IMR-90 (cell line): Measurements from ENCODE around the gene ACBD7. TPM values are rescaled to one million over a fixed set of nuclear protein-coding genes. Genes with fewer than 3 reads are reported as not detected.

Experiments
- ATAC-seq: fragments of 200-7000 bp; cut with Tn5 transposase; 2 replicates; pipeline ENCODE4 v1.9.1; 2020; ENCODE audit warnings: low read depth, mild to moderate bottlenecking, moderate library complexity
- BruUV-seq: library from RNA; stranded (reverse); fragments of 400-500 nt; replicated peaks from 2 replicates; lab custom pipeline; 2021; lab: Mats Ljungman, UMichigan
- CTCF ChIA-PET: fragments of 300-600 bp; formaldehyde crosslinking; extraction: SDS; loops from one replicate; lab custom pipeline; 2021; ENCODE audit warnings: antibody characterized with exemption; lab: Yijun Ruan, JAX
- POLR2A ChIA-PET: fragments of 300-600 bp; sonication (Branson Sonifier 250); formaldehyde crosslinking; loops from one replicate; lab custom pipeline; 2022; ENCODE audit warnings: antibody characterized with exemption; ENCODE audit not compliant: unreplicated experiment; lab: Charles Lee
- DNase-seq: peaks from one replicate; pipeline ENCODE4 v3.0.0; 2013
- H2AFZ ChIP-seq: replicated peaks from 2 replicates; pipeline ENCODE3; 2013; ENCODE audit warnings: low read length, mild to moderate bottlenecking; ENCODE audit not compliant: poor library complexity
- H2AK5ac ChIP-seq: 2 replicates; pipeline ENCODE4 v1.6.1; 2013; ENCODE audit warnings: low read depth, low read length, inconsistent platforms
- H2AK9ac ChIP-seq: replicated peaks from 2 replicates; pipeline ENCODE3; 2013; ENCODE audit warnings: mild to moderate bottlenecking, low read depth, low read length, moderate library complexity; ENCODE audit not compliant: poor library complexity
- H2BK120ac ChIP-seq: 2 replicates; pipeline ENCODE4 v1.6.1; 2013; ENCODE audit warnings: low read depth, low read length, inconsistent platforms
- H2BK15ac ChIP-seq: 3 replicates; pipeline ENCODE4 v1.6.1; 2013; ENCODE audit warnings: low read depth, low read length, inconsistent platforms
- H2BK20ac ChIP-seq: 2 replicates; pipeline ENCODE4 v1.6.1; 2013; ENCODE audit warnings: low read depth, mild to moderate bottlenecking, inconsistent platforms, low read length, moderate library complexity
- H2BK5ac ChIP-seq: 2 replicates; pipeline ENCODE4 v1.6.1; 2013; ENCODE audit warnings: mild to moderate bottlenecking, low read depth, low read length, inconsistent platforms; ENCODE audit not compliant: poor library complexity, severe bottlenecking
- H3K14ac ChIP-seq: replicated peaks from 2 replicates; pipeline ENCODE4 v1.6.1; 2013; ENCODE audit warnings: low read depth, low read length, inconsistent platforms
- H3K18ac ChIP-seq: 2 replicates; pipeline ENCODE4 v1.6.1; 2013; ENCODE audit warnings: low read depth, low read length, control low read depth
- H3K23ac ChIP-seq: 2 replicates; pipeline ENCODE4 v1.6.1; 2013; ENCODE audit warnings: low read depth, low read length, inconsistent platforms
- H3K27ac ChIP-seq: 2 replicates; pipeline ENCODE4 v1.5.1; 2013; ENCODE audit warnings: mild to moderate bottlenecking, control low read depth, low read length; ENCODE audit not compliant: insufficient read depth
- H3K27me3 ChIP-seq: 2 replicates; pipeline ENCODE4 v1.6.1; 2013; ENCODE audit warnings: low read length; ENCODE audit not compliant: control insufficient read depth, insufficient read depth
- H3K36me3 ChIP-seq: 2 replicates; pipeline ENCODE4 v1.6.1; 2013; ENCODE audit warnings: low read length, mixed read lengths; ENCODE audit not compliant: control insufficient read depth, insufficient read depth
- H3K4ac ChIP-seq: 2 replicates; pipeline ENCODE4 v1.6.1; 2013; ENCODE audit warnings: low read depth, low read length, inconsistent platforms
- H3K4me1 ChIP-seq: 2 replicates; pipeline ENCODE4 v1.6.1; 2013; ENCODE audit warnings: low read length, mixed read lengths; ENCODE audit not compliant: control insufficient read depth, insufficient read depth
- H3K4me2 ChIP-seq: 2 replicates; pipeline ENCODE4 v1.6.1; 2013; ENCODE audit warnings: low read depth, mild to moderate bottlenecking, control low read depth, low read length, moderate library complexity
- H3K4me3 ChIP-seq: 2 replicates; pipeline ENCODE4 v1.5.1; 2013; ENCODE audit warnings: low read depth, mild to moderate bottlenecking, control low read depth, low read length, moderate library complexity; ENCODE audit not compliant: insufficient read depth
- H3K56ac ChIP-seq: 2 replicates; pipeline ENCODE4 v1.6.1; 2013; ENCODE audit warnings: low read length, inconsistent platforms; ENCODE audit not compliant: insufficient read depth; ENCODE audit errors: extremely low read depth
- H3K79me1 ChIP-seq, 2 experiments: 2 replicates each; pipeline ENCODE4 v1.6.1; 2013; ENCODE audit warnings: low read length in 2 of 2, inconsistent platforms in 1 of 2, low read depth in 1 of 2
- H3K9ac ChIP-seq: 2 replicates; pipeline ENCODE4 v1.6.1; 2013; ENCODE audit warnings: low read depth, low read length, control low read depth
- H3K9me1 ChIP-seq: 2 replicates; pipeline ENCODE4 v1.6.1; 2013; ENCODE audit warnings: low read length, inconsistent platforms; ENCODE audit not compliant: insufficient read depth
- H3K9me3 ChIP-seq: 2 replicates; pipeline ENCODE4 v1.6.1; 2013; ENCODE audit warnings: low read length; ENCODE audit not compliant: control insufficient read depth, insufficient read depth
- H4K20me1 ChIP-seq: 2 replicates; pipeline ENCODE4 v1.6.1; 2013; ENCODE audit warnings: low read length, inconsistent platforms; ENCODE audit not compliant: insufficient read depth
- H4K5ac ChIP-seq: 2 replicates; pipeline ENCODE4 v1.6.1; 2013; ENCODE audit warnings: mild to moderate bottlenecking, low read depth, low read length, control low read depth
- H4K8ac ChIP-seq, 2 experiments: 2 replicates each; pipeline ENCODE4 v1.6.1; 2013; ENCODE audit warnings: low read depth in 2 of 2, low read length in 2 of 2, control low read depth in 1 of 2, inconsistent platforms in 1 of 2
- H4K91ac ChIP-seq: 2 replicates; pipeline ENCODE4 v1.6.1; 2013; ENCODE audit warnings: low read depth, low read length, inconsistent platforms; ENCODE audit not compliant: insufficient read depth
- BHLHE40 ChIP-seq: fragments of 150-350 bp; IDR thresholded peaks from 2 replicates; pipeline ENCODE4 v1.6.1; 2016; ENCODE audit warnings: mild to moderate bottlenecking, low read depth, low read length
- CEBPB ChIP-seq: IDR thresholded peaks from 2 replicates; pipeline ENCODE4 v1.6.1; 2012; ENCODE audit warnings: low read depth, low read length, improper control_type of control experiment
- CHD1 ChIP-seq: IDR thresholded peaks from 2 replicates; pipeline ENCODE4 v1.6.1; 2012; ENCODE audit warnings: low read depth, low read length, improper control_type of control experiment
- FOS ChIP-seq: fragments of 150-350 bp; IDR thresholded peaks from 2 replicates; pipeline ENCODE4 v1.6.1; 2016; ENCODE audit warnings: low read depth, low read length
- MAFK ChIP-seq: IDR thresholded peaks from 2 replicates; pipeline ENCODE4 v1.6.1; 2012; ENCODE audit warnings: low read depth, low read length, improper control_type of control experiment
- MAZ ChIP-seq: IDR thresholded peaks from 2 replicates; pipeline ENCODE4 v1.6.1; 2012; ENCODE audit warnings: low read depth, mild to moderate bottlenecking, low read length, improper control_type of control experiment, moderate library complexity, borderline replicate concordance
- MXI1 ChIP-seq: IDR thresholded peaks from 2 replicates; pipeline ENCODE4 v1.6.1; 2012; ENCODE audit warnings: low read depth, mild to moderate bottlenecking, low read length, moderate library complexity, borderline replicate concordance
- NFE2L2 ChIP-seq: fragments of 150-350 bp; IDR thresholded peaks from 2 replicates; pipeline ENCODE4 v1.6.1; 2016; ENCODE audit warnings: low read depth, mild to moderate bottlenecking, low read length
- POLR2A ChIP-seq: IDR thresholded peaks from 2 replicates; pipeline ENCODE4 v1.6.1; 2012; ENCODE audit warnings: mild to moderate bottlenecking, low read depth, low read length
- RAD21 ChIP-seq: IDR thresholded peaks from 2 replicates; pipeline ENCODE4 v1.6.1; 2012; ENCODE audit warnings: low read length, improper control_type of control experiment
- RCOR1 ChIP-seq: IDR thresholded peaks from 2 replicates; pipeline ENCODE4 v1.6.1; 2012; ENCODE audit warnings: mild to moderate bottlenecking, low read length, improper control_type of control experiment; ENCODE audit not compliant: insufficient replicate concordance
- RFX5 ChIP-seq: IDR thresholded peaks from 2 replicates; pipeline ENCODE4 v1.8.0; 2012; ENCODE audit warnings: low read depth, mild to moderate bottlenecking, low read length, moderate library complexity
- SMC3 ChIP-seq: fragments of 150-350 bp; IDR thresholded peaks from 2 replicates; pipeline ENCODE4 v1.6.1; 2016; ENCODE audit warnings: low read depth, mild to moderate bottlenecking, antibody characterized with exemption, low read length, moderate library complexity
- WGBS, 2 experiments: methylation state at CpG; one replicate each; pipeline versions ENCODE4 v1.1.5 to v1.1.7; 2013; ENCODE audit warnings: missing lambda C conversion rate in 2 of 2; ENCODE audit not compliant: insufficient read length in 1 of 2; ENCODE audit errors: extremely low coverage in 2 of 2; 5-methylcytosine and 5-hydroxymethylcytosine counted together
- dilution Hi-C: fragments of 300-500 bp; cut with HindIII; formaldehyde crosslinking; loops from one replicate; pipeline ENCODE4 v1.14.3; 2018; ENCODE audit warnings: low sequenced_read_pairs; ENCODE audit not compliant: unreplicated experiment
- in situ Hi-C: fragments of 300-500 bp; cut with MboI; formaldehyde crosslinking; loops from 3 replicates; pipeline ENCODE4 v1.14.3; 2019; ENCODE audit warnings: low sequenced_read_pairs, inconsistent platforms, mixed read lengths
- intact Hi-C: fragments of 100-400 bp; cut with micrococcal nuclease; formaldehyde crosslinking; loops from 2 replicates; pipeline ENCODE4 v1.10.0; 2022
- polyA plus RNA-seq, 3 experiments: library from polyadenylated mRNA; depleted of rRNA; stranded (reverse); fragments of >200 nt; gene quantifications; 2 replicates each; pipeline ENCODE4 v1.2.3, GENCODE V29; 2012; ENCODE audit warnings: low replicate concordance in 1 of 3
- total RNA-seq: library from RNA; depleted of rRNA; stranded (reverse); fragments of >200 nt; gene quantifications from 2 replicates; pipeline ENCODE4 v1.2.3, GENCODE V29; 2012
- TF ChIP-seq, protein P1 (sequence below): fragments of 150-350 bp; IDR thresholded peaks from 2 replicates; pipeline ENCODE4 v1.6.1; 2016; ENCODE audit warnings: low read depth, mild to moderate bottlenecking, low read length, moderate library complexity, borderline replicate concordance
- TF ChIP-seq, protein P2 (sequence below): conservative IDR thresholded peaks from 2 replicates; pipeline ENCODE4 v1.5.1; 2012; ENCODE audit warnings: mild to moderate bottlenecking, low read depth, low read length, improper control_type of control experiment
- TF ChIP-seq, protein P3 (sequence below): fragments of 150-350 bp; IDR thresholded peaks from 2 replicates; pipeline ENCODE4 v1.6.1; 2017; ENCODE audit warnings: mild to moderate bottlenecking, antibody characterized with exemption, low read length, low read depth

The ACBD7 gene
- total and polyA plus RNA-seq, 2 of the 4 experiments (the other 2 are of a cell fraction) = 0.29 to 0.54 TPM

DNA sequence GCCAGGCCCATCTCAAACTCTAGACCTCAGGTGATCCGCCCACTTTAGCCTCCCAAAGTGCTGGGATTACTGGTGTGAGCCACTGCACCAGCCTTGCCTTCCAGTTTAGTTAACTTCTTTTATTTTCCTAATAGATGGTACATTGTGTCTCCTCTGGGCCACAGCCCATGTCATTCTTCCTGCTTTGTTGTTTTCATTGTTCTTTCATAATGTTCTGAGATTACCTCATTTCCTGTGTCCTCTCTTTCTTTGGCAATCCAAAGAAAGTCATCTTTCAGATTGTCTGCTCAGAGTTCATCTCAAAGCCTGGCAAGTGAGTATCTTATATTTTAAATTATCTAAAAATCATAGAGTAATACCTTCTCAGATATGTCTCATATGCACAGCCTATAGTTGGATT is 44.9 kb downstream of the ACBD7 start, which contains the start of gene OLAH:
TSS of gene OLAH (plus strand) at position 270 of the 400 bp plus-strand sequence. CDS start 3,346 bp downstream, outside the sequence.
- DNase-seq (no peak), ATAC-seq (no peak)
- in situ Hi-C loops (no loop called here), intact Hi-C loops (no loop called here), dilution Hi-C loops (no loop called here)
- Histone ChIP-seq H4K20me1 (no peaks in the 10 kb centered on the region), H3K4me2 (no peak within 1 kb of the TSS), H2BK20ac (no peak within 1 kb of the TSS), H3K4ac (no peak within 1 kb of the TSS), H4K91ac (no peak within 1 kb of the TSS), H4K5ac (no peak within 1 kb of the TSS), H2BK120ac (no peak within 1 kb of the TSS), H2AK5ac (no peak within 1 kb of the TSS), H2AK9ac (no peak within 1 kb of the TSS), H3K27me3 (peaks cover 5% of the 10 kb centered on the region), H3K9ac (no peak within 1 kb of the TSS), H3K9me1 (0 out of 2 replicates have a peak, but pooled peaks cover 3% of the 10 kb centered on the region), H3K56ac (no peak within 1 kb of the TSS), H3K23ac (no peak within 1 kb of the TSS), H4K8ac (no peak within 1 kb of the TSS), H2BK15ac (no peak within 1 kb of the TSS), H3K14ac (no peak within 1 kb of the TSS), H3K4me1 (peaks cover 6% of the 10 kb centered on the region), H2BK5ac (no peak within 1 kb of the TSS), H3K18ac (no peak within 1 kb of the TSS), H3K9me3 (no peaks in the 10 kb centered on the region), H2AFZ (no peak within 1 kb of the TSS), H3K27ac (no peak within 1 kb of the TSS), H3K36me3 (no peaks in the 10 kb centered on the region), H3K4me3 (no peak within 1 kb of the TSS), H3K79me1 (no peaks in the 10 kb centered on the region)
- BruUV-seq = no TSS peak
- CTCF ChIA-PET = no interaction called here
- POLR2A ChIA-PET = no interaction called here
- no CpG with 5 or more reads among the region's 1 CpG for WGBS, 2 experiments
- TF ChIP-seq SMC3 = no peak
- TF ChIP-seq CHD1 = no peak
- TF ChIP-seq MAFK = no peak
- no peak for TF ChIP-seq RCOR1
- no peak for TF ChIP-seq MXI1
- TF ChIP-seq, protein P1, sequence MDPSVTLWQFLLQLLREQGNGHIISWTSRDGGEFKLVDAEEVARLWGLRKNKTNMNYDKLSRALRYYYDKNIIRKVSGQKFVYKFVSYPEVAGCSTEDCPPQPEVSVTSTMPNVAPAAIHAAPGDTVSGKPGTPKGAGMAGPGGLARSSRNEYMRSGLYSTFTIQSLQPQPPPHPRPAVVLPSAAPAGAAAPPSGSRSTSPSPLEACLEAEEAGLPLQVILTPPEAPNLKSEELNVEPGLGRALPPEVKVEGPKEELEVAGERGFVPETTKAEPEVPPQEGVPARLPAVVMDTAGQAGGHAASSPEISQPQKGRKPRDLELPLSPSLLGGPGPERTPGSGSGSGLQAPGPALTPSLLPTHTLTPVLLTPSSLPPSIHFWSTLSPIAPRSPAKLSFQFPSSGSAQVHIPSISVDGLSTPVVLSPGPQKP = no peak
- TF ChIP-seq, protein P2, sequence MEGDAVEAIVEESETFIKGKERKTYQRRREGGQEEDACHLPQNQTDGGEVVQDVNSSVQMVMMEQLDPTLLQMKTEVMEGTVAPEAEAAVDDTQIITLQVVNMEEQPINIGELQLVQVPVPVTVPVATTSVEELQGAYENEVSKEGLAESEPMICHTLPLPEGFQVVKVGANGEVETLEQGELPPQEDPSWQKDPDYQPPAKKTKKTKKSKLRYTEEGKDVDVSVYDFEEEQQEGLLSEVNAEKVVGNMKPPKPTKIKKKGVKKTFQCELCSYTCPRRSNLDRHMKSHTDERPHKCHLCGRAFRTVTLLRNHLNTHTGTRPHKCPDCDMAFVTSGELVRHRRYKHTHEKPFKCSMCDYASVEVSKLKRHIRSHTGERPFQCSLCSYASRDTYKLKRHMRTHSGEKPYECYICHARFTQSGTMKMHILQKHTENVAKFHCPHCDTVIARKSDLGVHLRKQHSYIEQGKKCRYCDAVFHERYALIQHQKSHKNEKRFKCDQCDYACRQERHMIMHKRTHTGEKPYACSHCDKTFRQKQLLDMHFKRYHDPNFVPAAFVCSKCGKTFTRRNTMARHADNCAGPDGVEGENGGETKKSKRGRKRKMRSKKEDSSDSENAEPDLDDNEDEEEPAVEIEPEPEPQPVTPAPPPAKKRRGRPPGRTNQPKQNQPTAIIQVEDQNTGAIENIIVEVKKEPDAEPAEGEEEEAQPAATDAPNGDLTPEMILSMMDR = no peak
- TF ChIP-seq RFX5 = no peak
- no peak for TF ChIP-seq MAZ
- no peak for TF ChIP-seq NFE2L2
- TF ChIP-seq CEBPB = no peak
- no peak for TF ChIP-seq RAD21
- no peak for TF ChIP-seq BHLHE40
- TF ChIP-seq, protein P3, sequence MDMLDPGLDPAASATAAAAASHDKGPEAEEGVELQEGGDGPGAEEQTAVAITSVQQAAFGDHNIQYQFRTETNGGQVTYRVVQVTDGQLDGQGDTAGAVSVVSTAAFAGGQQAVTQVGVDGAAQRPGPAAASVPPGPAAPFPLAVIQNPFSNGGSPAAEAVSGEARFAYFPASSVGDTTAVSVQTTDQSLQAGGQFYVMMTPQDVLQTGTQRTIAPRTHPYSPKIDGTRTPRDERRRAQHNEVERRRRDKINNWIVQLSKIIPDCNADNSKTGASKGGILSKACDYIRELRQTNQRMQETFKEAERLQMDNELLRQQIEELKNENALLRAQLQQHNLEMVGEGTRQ = no peak
- no peak for TF ChIP-seq FOS
- TF ChIP-seq POLR2A = no peak
